AG04449 (cell line): ENCODE measurements around the gene PDHA1.
A peak's percentile ranks its signal among the peaks of the same experiment; 100 is the strongest.

Source experiments
- CTCF ChIA-PET: fragments of 350-600 bp; formaldehyde crosslinking; extraction: SDS; loops from one replicate; lab custom pipeline; 2021; ENCODE audit warnings: antibody characterized with exemption; lab: Yijun Ruan, JAX
- POLR2A ChIA-PET: fragments of 400-600, 350-600 bp; formaldehyde crosslinking; extraction: SDS; loops from one replicate; lab custom pipeline; 2020; ENCODE audit warnings: antibody characterized with exemption, inconsistent platforms; lab: Yijun Ruan, JAX
- DNase-seq: peaks from one replicate; pipeline ENCODE4 v3.0.0-alpha.2; 2010; ENCODE audit warnings: low read depth, low spot score
- H3K4me3 ChIP-seq: 2 replicates; pipeline ENCODE4 v1.5.1; 2011; ENCODE audit warnings: low read depth, mild to moderate bottlenecking, control low read depth, low read length
- TF ChIP-seq, protein P1 (sequence below): IDR thresholded peaks from one replicate; pipeline ENCODE4 v1.5.1; 2011; ENCODE audit warnings: mild to moderate bottlenecking, moderate library complexity, low read length, control low read depth, inconsistent platforms; ENCODE audit not compliant: insufficient read depth; ENCODE audit errors: missing control alignments

The PDHA1 gene

DNA sequence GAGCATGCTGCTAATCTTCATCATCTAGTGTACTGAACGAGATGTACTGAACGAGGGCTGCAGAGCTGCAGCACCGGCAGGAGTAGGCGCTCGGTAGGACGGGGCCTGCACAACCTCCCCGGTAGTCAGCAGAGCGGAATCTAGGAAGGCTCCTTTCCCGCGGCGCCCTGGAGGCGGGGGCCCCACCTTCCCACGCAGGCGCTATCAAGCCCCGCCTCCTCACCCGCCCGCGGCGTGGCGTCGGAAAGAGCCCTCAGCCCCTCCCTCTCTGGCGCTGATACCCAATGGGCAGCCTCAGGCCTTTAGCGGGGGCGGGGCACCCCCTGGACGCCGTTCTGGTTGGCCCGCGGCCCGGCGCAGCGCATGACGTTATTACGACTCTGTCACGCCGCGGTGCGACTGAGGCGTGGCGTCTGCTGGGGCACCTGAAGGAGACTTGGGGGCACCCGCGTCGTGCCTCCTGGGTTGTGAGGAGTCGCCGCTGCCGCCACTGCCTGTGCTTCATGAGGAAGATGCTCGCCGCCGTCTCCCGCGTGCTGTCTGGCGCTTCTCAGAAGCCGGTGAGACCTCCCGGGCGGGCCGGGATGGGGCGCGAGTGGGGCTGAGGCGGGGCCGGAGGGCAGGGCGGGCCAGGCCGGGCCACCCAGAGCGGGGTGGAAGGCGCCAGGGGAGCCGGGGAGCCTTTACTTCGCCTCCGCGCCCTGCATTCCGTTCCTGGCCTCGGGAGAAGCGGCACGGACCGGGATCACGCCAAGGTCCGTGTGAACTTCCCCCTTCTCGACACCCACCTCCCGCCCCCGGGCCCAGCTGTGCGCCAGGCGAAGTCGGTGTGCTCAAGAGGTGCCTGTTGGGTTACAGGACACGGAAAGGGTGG, at the start of gene PDHA1:
Gene PDHA1, plus strand, starts transcription at position 393 of the 874 bp plus-strand sequence. Its CDS starts 111 bp downstream, at position 504.
- H3K4me3 ChIP-seq = peak within 1 kb of the TSS; percentile 72
- ChIA-PET CTCF (no interaction called here), POLR2A (no interaction called here)
- peak; percentile 56 for DNase-seq
- TF ChIP-seq, protein P1, sequence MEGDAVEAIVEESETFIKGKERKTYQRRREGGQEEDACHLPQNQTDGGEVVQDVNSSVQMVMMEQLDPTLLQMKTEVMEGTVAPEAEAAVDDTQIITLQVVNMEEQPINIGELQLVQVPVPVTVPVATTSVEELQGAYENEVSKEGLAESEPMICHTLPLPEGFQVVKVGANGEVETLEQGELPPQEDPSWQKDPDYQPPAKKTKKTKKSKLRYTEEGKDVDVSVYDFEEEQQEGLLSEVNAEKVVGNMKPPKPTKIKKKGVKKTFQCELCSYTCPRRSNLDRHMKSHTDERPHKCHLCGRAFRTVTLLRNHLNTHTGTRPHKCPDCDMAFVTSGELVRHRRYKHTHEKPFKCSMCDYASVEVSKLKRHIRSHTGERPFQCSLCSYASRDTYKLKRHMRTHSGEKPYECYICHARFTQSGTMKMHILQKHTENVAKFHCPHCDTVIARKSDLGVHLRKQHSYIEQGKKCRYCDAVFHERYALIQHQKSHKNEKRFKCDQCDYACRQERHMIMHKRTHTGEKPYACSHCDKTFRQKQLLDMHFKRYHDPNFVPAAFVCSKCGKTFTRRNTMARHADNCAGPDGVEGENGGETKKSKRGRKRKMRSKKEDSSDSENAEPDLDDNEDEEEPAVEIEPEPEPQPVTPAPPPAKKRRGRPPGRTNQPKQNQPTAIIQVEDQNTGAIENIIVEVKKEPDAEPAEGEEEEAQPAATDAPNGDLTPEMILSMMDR = no peak

DNA sequence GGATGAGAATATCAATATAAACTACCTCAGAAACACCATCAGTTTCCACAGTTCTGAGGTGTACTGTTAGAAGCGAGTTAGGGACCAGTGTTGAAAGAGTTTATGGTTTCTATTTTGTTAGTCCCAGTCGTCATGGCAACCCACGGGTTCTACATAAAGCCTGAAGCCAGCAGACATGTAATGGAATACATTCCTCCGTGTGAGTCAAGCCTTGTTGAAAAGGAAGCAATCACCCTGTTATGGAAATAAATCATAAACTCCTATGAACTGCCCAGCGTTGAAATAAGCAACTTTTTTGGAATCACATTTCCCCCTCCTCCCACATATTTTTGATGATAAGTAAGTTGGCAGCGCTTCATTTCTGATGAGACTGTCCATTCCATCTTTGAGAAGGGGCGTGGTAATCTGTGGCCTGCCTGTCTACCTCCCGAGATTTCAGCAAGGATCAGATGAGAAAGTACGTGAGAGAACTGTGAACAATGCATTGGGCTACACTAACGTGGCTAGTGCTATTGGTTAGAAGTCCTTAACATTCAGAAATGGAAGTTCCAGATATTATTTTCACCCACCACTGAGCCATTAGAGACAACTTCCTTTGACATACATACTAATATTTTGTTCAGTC, 40.4 kb upstream of the PDHA1 start:
- H3K4me3 ChIP-seq = no peak overlapping the region
- peak; percentile 1 for DNase-seq
- TF ChIP-seq, protein P1 = no peak
- POLR2A ChIA-PET = no interaction called here
- CTCF ChIA-PET = no interaction called here

DNA sequence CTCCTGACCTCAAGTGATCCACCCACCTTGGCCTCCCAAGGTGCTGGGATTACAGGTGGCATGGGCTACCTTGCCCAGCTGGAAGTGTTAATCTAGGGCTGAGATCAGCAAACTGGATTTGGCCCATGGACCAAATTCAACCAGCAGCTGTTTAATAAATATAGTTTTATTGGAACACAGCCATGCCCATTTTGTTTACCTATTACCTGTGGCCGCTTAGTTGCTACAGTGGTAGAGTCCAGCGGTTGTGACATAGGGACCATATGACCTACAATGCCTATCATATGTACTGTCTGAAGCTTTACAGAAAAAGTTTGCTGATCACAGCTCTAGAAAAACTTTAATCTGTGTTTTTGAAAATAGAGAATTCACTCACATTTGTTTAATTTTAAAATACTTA, 17.2 kb upstream of the PDHA1 start:
- DNase-seq = no peak
- no peak overlapping the region for H3K4me3 ChIP-seq
- TF ChIP-seq, protein P1 = no peak
- CTCF ChIA-PET = interaction anchor here (1.5 kb wide), 1 partner anchor 286 kb away, joined by 4 read pairs; no protein-coding TSS in a partner anchor
- POLR2A ChIA-PET = no interaction called here

DNA sequence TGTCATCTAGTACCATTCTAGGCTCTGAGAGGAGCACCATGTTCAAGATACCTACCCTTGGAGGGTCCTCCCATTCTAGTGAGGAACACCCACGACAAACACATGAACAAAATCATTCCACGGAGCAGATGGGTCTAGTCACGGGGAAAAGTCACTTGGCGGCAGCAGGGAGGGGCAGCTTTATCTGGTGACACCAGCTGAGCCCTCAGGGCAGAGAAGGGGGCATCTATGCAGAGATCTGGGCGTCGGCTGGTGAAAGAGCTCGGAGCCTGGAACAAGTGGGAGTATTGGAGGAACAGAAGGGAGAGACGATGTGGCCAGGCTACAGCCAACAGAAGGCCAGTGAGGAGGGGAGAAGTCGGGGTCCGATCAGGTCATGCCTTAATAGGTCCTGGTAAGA, 11.9 kb upstream of the PDHA1 start:
- no peak overlapping the region for H3K4me3 ChIP-seq
- no peak for DNase-seq
- CTCF ChIA-PET = interaction anchor here (3.5 to 4.0 kb wide), 3 partner anchors 314 to 943 kb away, joined by 16 to 32 read pairs (median 28); no protein-coding TSS in a partner anchor
- TF ChIP-seq, protein P1 = no peak
- POLR2A ChIA-PET = no interaction called here

DNA sequence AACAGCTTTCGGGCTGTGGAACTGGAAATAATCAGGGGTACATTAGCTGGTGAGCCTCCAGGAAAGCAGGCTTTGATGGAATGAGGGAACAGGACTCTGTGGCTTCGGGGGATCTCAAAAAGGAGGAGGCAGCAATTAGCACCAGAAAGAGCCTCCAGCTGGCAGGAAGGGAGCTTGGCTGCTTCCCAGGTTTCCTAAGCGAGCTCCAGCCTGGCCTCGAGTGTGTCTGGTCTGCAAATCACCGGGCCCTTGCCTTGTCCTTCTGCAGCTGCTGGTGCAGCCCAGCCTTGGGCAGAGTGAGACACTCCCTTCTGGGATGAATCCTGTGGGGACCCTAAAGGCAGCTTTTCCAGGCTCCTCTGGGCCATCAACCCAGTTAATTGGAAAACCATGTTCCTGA, 10.7 kb upstream of the PDHA1 start:
- H3K4me3 ChIP-seq = no peak overlapping the region
- TF ChIP-seq, protein P1 = no peak
- CTCF ChIA-PET = interaction anchor here (0.8 to 4.0 kb wide), 17 partner anchors 9 to 950 kb away, joined by 3 to 32 read pairs (median 6); no protein-coding TSS in a partner anchor
- POLR2A ChIA-PET = no interaction called here
- no peak for DNase-seq

DNA sequence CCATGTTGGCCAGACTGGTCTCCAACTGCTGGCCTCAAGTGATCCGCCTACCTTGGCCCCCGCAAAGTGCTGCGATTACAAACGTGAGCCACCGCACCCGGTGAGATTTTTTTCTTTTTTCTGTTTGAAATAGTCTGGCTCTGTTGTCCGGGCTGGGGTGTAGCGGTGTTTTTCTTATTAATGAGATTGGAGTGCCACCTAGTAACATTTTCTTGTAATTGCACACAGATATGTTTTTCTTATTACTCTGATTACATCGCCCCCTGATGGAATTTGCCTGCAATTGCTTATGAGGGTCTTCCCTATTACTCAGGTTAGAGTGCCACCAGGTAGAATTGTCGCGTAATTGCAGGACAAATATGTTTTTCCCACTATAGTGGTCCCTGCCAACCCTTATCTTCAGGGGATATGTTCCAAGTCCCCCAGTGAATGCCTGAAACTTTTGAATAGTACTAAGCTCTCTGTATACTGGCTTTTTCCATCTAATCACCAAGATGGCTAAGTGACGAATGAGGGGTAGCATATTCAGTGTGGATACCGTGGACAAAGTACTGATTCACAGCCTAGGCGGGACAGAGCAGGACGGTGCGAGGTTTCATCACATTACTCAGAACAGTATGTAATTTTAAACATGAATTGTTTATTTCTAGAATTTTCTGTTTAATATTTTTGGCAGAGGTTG, 8.6 kb upstream of the PDHA1 start:
- DNase-seq = no peak
- TF ChIP-seq, protein P1 = no peak
- no peak overlapping the region for H3K4me3 ChIP-seq
- ChIA-PET CTCF (interaction anchor here (1.1 to 4.0 kb wide), 8 partner anchors 13 to 952 kb away, joined by 3 to 32 read pairs (median 14); no protein-coding TSS in a partner anchor), POLR2A (no interaction called here)
